CD4-positive, alpha-beta T cell (primary cell): Measurements from ENCODE around the gene ZFC3H1. TPM values are rescaled to one million over a fixed set of nuclear protein-coding genes. Genes with fewer than 3 reads are reported as not detected.
A peak's percentile ranks its signal among the peaks of the same experiment; 100 is the strongest.

Source experiments
- ATAC-seq: fragments of 200-7000 bp; cut with Tn5 transposase; one replicate; pipeline ENCODE4 v1.10.0; 2022; ENCODE audit warnings: mild to moderate bottlenecking; ENCODE audit not compliant: poor library complexity
- CTCF ChIA-PET: fragments of 350-600 bp; sonication (Branson Sonifier 250); formaldehyde crosslinking; loops from one replicate; lab custom pipeline; 2021; ENCODE audit warnings: antibody characterized with exemption, inconsistent platforms; lab: Charles Lee
- POLR2A ChIA-PET: fragments of 350-600 bp; sonication (Branson Sonifier 250); formaldehyde crosslinking; loops from one replicate; lab custom pipeline; 2021; ENCODE audit warnings: antibody characterized with exemption, inconsistent platforms; lab: Charles Lee
- DNase-seq, 14 experiments: peaks; one replicate each; pipeline ENCODE4 v3.0.0-alpha.2; 2013 to 2020; ENCODE audit warnings: mixed read lengths in 2 of 14
- H3K27ac ChIP-seq, 2 donors: one replicate each; pipeline versions ENCODE4 v1.5.1 to v1.7.0; 2013; ENCODE audit warnings: low read length in 2 of 2, low read depth in 1 of 2, mild to moderate bottlenecking in 1 of 2
- H3K27me3 ChIP-seq, 2 experiments: 1 replicate in 1 of 2; 2 replicates in 1 of 2; pipeline versions ENCODE4 v1.6.1 to v1.7.0; 2013; ENCODE audit warnings: low read length in 2 of 2, control low read depth in 1 of 2, mild to moderate bottlenecking in 1 of 2, moderate library complexity in 1 of 2; ENCODE audit not compliant: insufficient read depth in 2 of 2, control insufficient read depth in 1 of 2
- H3K36me3 ChIP-seq: one replicate; pipeline ENCODE4 v1.6.1; 2013; ENCODE audit warnings: low read length, control low read depth; ENCODE audit not compliant: insufficient read depth
- H3K4me1 ChIP-seq: one replicate; pipeline ENCODE4 v1.6.1; 2013; ENCODE audit warnings: low read length, control low read depth; ENCODE audit not compliant: insufficient read depth
- H3K4me3 ChIP-seq: one replicate; pipeline ENCODE4 v1.5.1; 2013; ENCODE audit warnings: mild to moderate bottlenecking, low read length, moderate library complexity
- H3K9me3 ChIP-seq, 2 experiments: 1 replicate in 1 of 2; 2 replicates in 1 of 2; pipeline versions ENCODE4 v1.6.1 to v1.7.0; 2013; ENCODE audit warnings: low read length in 2 of 2, mild to moderate bottlenecking in 2 of 2, control low read depth in 1 of 2, moderate library complexity in 1 of 2; ENCODE audit not compliant: control insufficient read depth in 1 of 2, insufficient read depth in 1 of 2
- H3K27ac Mint-ChIP-seq: one replicate; pipeline ENCODE4 v1.8.0; 2020; ENCODE audit warnings: mixed read lengths
- H3K27me3 Mint-ChIP-seq: one replicate; pipeline ENCODE4 v1.8.0; 2021; ENCODE audit warnings: mixed read lengths
- H3K36me3 Mint-ChIP-seq: one replicate; pipeline ENCODE4 v1.8.0; 2021; ENCODE audit warnings: low read depth, mixed read lengths
- H3K4me1 Mint-ChIP-seq: one replicate; pipeline ENCODE4 v1.8.0; 2021; ENCODE audit warnings: low read depth, mixed read lengths
- H3K4me3 Mint-ChIP-seq: one replicate; pipeline ENCODE4 v1.8.0; 2020; ENCODE audit warnings: mild to moderate bottlenecking, mixed read lengths
- H3K9me3 Mint-ChIP-seq: one replicate; pipeline ENCODE4 v1.8.0; 2020; ENCODE audit warnings: mixed read lengths
- CTCF ChIP-seq: fragments of 200-600 bp; IDR thresholded peaks from one replicate; pipeline ENCODE4 v1.8.0; 2022; ENCODE audit warnings: antibody characterized with exemption, mild to moderate bottlenecking
- intact Hi-C, 2 experiments: fragments of 100-400 bp; cut with DNase I in 1 of 2; cut with micrococcal nuclease in 1 of 2; formaldehyde crosslinking; loops; one replicate each; pipeline versions ENCODE4 v1.15.1 to v1.9.0; 2023 to 2025; cut with DNase I, micrococcal nuclease
- total RNA-seq, 174 experiments: library from RNA in 2 of 174; stranded (reverse) in 2 of 174; gene quantifications; one replicate each; pipeline ENCODE4 v1.2.3 and lab custom pipeline; 2021 to 2026

ZFC3H1 gene
- total RNA-seq, 2 experiments from 2014 or later = 131 to 135 TPM

GRCh38 chr12:71665090-71665463 lies 1.4 kb upstream of the ZFC3H1 start:
- H3K9me3 ChIP-seq = no peaks in the 10 kb centered on the region
- H3K27ac ChIP-seq = peak overlapping the region; percentile 98
- H3K27me3 ChIP-seq = no peaks in the 10 kb centered on the region
- Mint-ChIP-seq H3K27me3 (no peaks in the 10 kb centered on the region), H3K4me1 (peaks cover 47% of the 10 kb centered on the region), H3K4me3 (peak overlapping the region; percentile 99), H3K9me3 (no peaks in the 10 kb centered on the region), H3K36me3 (peaks cover 36% of the 10 kb centered on the region), H3K27ac (peak overlapping the region; percentile 97)
- DNase-seq (no peak), ATAC-seq (no peak)
- intact Hi-C loops = loop anchor here (2.0 to 10.0 kb wide), 4 partner anchors 84 to 1300 kb away; partner anchors contain the start of genes KCNMB4 (in 1 of the 2), RAB21 (in 1 of the 2) and TBC1D15 (in 1 of the 2)
- peak overlapping the region; percentile 91 for H3K4me3 ChIP-seq
- H3K4me1 ChIP-seq = peaks cover 17% of the 10 kb centered on the region
- CTCF ChIA-PET = interaction anchor here (4.4 kb wide), 1 partner anchor 20 kb away, joined by 52 read pairs; the partner anchor contains the start of gene TMEM19
- POLR2A ChIA-PET = interaction anchor here (1.4 to 8.4 kb wide), 7 partner anchors 12 to 175 kb away, joined by 4 to 312 read pairs (median 16); partner anchors contain the start of genes TBC1D15 and TMEM19
- peaks cover 3% of the 10 kb centered on the region for H3K36me3 ChIP-seq
- TF ChIP-seq CTCF = no peak

- ATAC-seq (peak; percentile 17), DNase-seq (no peak)
- no peak for TF ChIP-seq CTCF
- POLR2A ChIA-PET = interaction anchor here (0.7 to 8.4 kb wide), 24 partner anchors 8 to 1421 kb away, joined by 3 to 312 read pairs (median 6); partner anchors contain the start of genes CNOT2, RAB21, TBC1D15 and TMEM19
- peak overlapping the region; percentile 91 for H3K4me3 ChIP-seq
- peaks cover 17% of the 10 kb centered on the region for H3K4me1 ChIP-seq
- H3K36me3 ChIP-seq = peaks cover 8% of the 10 kb centered on the region
- H3K4me1 Mint-ChIP-seq = peaks cover 49% of the 10 kb centered on the region
- intact Hi-C loops = loop anchor here (1.0 to 10.0 kb wide), 6 partner anchors 83 to 1300 kb away; partner anchors contain the start of genes KCNMB4 (in 1 of the 2), RAB21 (in 1 of the 2) and TBC1D15 (in 1 of the 2)
- peak overlapping the region; percentile 99 for H3K4me3 Mint-ChIP-seq
- peak overlapping the region; percentile 97 for H3K27ac Mint-ChIP-seq
- no peaks in the 10 kb centered on the region for H3K27me3 Mint-ChIP-seq
- H3K27ac ChIP-seq = peak overlapping the region; percentile 98
- CTCF ChIA-PET = interaction anchor here (1.6 to 4.4 kb wide), 4 partner anchors 21 to 90 kb away, joined by 7 to 52 read pairs (median 11); partner anchors contain the start of genes RAB21 and TMEM19
- no peaks in the 10 kb centered on the region for H3K9me3 Mint-ChIP-seq
- H3K9me3 ChIP-seq = no peaks in the 10 kb centered on the region
- no peaks in the 10 kb centered on the region for H3K27me3 ChIP-seq
- H3K36me3 Mint-ChIP-seq = peaks cover 39% of the 10 kb centered on the region
Measured at GRCh38 chr12:71664411-71665089, 902 bp upstream of the ZFC3H1 start.

- peak overlapping the region; percentile 97 for H3K27ac Mint-ChIP-seq
- no peak for TF ChIP-seq CTCF
- H3K4me1 Mint-ChIP-seq = peaks cover 61% of the 10 kb centered on the region
- CTCF ChIA-PET = interaction anchor here (1.1 to 4.4 kb wide), 8 partner anchors 10 to 92 kb away, joined by 3 to 52 read pairs (median 6); partner anchors contain the start of genes RAB21 and TMEM19
- peaks cover 54% of the 10 kb centered on the region for H3K36me3 Mint-ChIP-seq
- Histone ChIP-seq H3K4me1 (peaks cover 17% of the 10 kb centered on the region), H3K4me3 (peak overlapping the region; percentile 91), H3K36me3 (peaks cover 18% of the 10 kb centered on the region), H3K9me3 (no peaks in the 10 kb centered on the region), H3K27me3 (no peaks in the 10 kb centered on the region), H3K27ac (peak overlapping the region; percentile 98)
- intact Hi-C loops = loop anchor here (1.0 to 10.0 kb wide), 5 partner anchors 20 to 1298 kb away; partner anchors contain the start of genes KCNMB4 (in 1 of the 2), RAB21 (in 1 of the 2) and TMEM19 (in 1 of the 2)
- no peaks in the 10 kb centered on the region for H3K9me3 Mint-ChIP-seq
- H3K4me3 Mint-ChIP-seq = peak overlapping the region; percentile 99
- POLR2A ChIA-PET = interaction anchor here (0.6 to 8.4 kb wide), 21 partner anchors 13 to 1924 kb away, joined by 3 to 312 read pairs (median 9); partner anchors contain the start of genes RAB21, TBC1D15 and TMEM19
- ATAC-seq (peak; percentile 58), DNase-seq (peak; percentile 46 to 91 (median 66))
- H3K27me3 Mint-ChIP-seq = no peaks in the 10 kb centered on the region
Measured at GRCh38 chr12:71662849-71663560, 643 bp downstream of the ZFC3H1 start.
